HG03439 (cell line): Measurements from ENCODE around the gene PIM1.
"Not testable (repeated sequence)": the region's sequence is repeated elsewhere in the genome, so short reads cannot be mapped to it uniquely, and the experiment has no call there.

ENCODE experiments used
- ATAC-seq: cut with Tn5 transposase; IDR thresholded peaks from one replicate; pipeline ENCODE4 v1.9.1; 2021; ENCODE audit warnings: mild to moderate bottlenecking, moderate library complexity; ENCODE audit not compliant: unreplicated experiment

PIM1 gene

GRCh38 chr6:37169496-37170272, at the start of gene PIM1:
Gene PIM1 (plus strand): TSS chr6:37170152. CDS start chr6:37170576, 424 bp downstream.
- ATAC-seq = peak; percentile 58

- ATAC-seq = no peak
Observed at GRCh38 chr6:37121556-37121955, 48.4 kb upstream of the PIM1 start.

DNA sequence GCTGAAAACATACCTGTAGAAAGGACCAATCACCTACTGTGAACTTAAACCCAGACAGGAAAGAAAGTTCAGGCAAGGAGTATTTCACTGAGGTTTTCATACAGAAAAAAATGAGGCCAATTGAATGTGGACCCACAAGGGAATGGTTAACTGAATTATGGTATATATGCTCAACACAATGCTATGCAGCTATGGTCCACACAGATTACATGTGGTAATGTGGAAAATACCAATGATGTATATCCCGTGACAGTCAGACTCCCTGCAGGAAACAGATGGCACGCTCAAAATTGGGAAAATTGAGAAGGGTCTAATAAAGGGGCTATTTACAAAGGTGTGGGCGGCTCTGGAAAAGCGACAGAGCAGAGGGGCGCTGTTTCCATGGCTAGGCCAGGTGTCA, 47.1 kb upstream of the PIM1 start:
- no peak for ATAC-seq

DNA sequence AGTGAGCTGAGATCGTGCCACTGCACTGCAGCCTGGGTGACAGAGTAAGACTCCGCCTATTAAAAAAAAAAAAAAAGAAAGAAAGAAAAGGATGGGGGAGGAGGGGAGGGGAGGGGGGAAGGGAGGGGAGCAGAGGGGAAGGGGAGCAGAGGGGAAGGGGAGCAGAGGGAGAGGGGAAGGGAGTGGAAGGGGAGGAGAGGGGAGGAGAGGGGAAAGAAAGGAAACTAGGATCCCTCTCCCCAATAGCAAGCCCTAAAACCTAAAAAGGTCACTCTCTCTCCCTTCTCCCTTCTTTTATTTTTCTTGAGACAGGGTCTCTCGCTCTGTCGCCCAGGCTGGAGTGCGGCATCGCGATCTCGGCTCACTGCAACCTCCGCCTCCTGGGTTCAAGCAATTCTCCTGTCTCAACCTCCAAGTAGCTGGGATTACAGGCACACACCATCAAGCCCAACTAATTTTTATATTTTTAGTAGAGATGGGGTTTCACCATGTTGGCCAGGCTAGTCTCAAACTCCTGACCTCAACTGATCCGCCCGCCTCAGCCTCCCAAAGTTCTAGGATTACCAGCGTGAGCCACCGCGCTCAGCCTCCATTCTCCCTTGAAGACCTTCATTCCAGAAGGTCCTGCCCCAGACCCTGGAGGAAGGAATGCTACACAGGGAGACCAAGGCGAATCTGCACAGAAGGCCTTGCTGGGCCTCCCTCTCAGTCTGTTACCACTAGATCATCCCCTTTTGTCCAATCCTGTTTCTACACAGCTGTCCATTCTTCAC, 45.8 kb upstream of the PIM1 start:
- ATAC-seq = no peak

DNA sequence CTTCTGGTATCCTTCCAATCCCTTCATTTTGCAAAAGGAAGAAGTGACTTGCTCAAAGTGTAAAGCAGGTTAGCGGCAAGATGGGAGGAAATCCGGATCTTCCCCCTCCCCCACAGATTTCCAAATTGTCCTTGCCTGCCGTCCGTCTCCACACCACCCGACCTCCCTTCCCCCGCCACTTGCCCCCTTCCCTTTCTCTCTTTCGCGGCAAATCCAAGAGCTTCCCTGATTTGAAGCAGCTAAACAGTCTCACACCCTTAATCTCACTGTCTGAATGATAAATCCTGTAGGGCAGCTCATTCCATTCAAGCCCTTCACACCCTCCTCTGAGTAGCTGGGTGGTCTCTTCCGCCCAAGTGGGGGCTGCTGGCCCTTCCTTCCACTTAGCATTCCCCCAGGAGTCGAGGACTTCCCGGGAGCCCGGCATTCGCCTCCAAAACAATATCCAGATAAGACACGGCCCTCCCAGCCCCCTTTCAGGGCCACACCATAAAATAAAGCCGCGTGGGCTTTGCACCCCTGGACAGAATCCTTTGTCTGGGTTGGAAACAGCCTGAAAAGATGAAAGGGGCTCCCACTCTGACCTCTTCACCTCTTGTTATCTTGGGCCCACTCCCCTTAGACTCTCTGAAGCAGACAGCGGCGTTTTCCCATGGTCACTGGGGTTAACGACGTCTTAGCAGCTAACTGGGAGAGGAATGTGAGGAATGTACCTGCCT, 44.0 kb upstream of the PIM1 start:
- ATAC-seq = no peak

DNA sequence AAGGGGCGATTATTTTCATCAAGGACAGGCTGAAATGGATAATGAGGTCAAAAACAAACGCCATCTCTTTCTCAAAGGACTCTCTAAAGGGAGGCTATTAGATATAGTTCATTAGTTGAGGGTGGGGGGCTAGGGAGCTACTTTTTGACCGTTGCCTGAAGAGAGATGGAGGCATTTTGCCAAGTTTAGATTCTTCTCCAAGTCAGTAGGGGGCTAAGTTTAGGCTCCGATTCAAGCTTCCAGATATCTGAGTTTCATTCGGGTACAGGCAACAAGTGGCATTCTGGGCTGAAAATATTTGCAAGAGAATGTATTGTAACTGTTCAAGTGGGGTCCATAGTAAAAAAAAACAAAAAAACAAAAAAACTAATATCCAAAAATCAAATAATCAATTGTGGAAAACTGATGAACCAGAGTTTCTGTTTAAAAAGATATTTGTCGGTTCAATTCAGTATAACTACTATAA, 43.4 kb upstream of the PIM1 start:
- ATAC-seq = no peak

DNA sequence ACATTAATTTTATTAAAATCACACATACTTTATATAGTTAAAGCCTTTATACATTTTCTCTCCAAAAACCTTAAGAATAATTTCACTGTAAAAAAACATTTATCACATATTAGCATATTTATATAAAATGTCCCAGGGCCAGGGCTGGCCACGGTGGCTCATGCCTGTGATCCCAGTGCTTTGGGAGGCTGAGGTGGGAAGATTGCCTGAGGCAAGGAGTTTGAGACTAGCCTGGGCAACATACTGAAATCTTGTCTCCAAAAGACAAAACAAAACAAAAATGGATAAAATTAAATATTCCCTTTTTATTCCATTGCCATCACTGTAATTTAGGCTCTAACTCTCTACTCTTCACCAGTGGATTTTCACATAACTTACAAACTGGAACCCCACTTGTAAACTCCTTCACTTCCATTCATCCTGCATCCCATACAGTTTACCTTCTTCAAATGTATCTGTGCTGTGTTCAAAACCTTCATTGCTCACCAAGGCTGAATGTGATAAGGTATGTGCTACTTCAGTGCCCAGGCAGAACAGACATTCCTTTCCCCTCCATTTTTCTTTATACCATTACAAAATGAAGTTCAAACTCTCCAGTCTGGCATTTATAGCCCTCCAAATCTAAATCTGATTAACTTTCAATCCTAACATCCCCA, 42.9 kb upstream of the PIM1 start:
- no peak for ATAC-seq

GRCh38 chr6:37127961-37128862, 41.7 kb upstream of the PIM1 start:
- ATAC-seq = no peak

GRCh38 chr6:37128863-37129443, 41.0 kb upstream of the PIM1 start:
- ATAC-seq = not testable (repeated sequence)

DNA sequence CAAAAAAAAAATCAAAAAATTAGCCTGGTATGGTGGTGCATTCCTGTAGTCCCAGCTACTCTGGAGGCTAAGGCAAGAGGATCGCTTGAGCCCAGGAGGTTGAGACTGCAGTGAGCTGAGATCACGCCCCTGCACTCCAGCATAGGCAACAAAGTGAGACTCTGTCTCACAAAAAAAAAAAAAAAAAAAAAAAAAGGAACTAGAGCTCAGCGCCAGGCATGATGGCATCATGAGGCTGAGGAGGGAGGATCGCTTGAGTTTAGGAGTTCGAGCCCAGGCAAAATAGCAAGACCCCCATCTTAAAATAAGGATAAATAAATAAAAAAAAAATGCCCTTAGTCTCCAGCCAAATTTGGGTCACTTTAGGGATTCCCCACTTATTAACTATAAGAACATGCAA, 40.4 kb upstream of the PIM1 start:
- ATAC-seq = no peak

- ATAC-seq = no peak
Observed at GRCh38 chr6:37130704-37131103, 39.2 kb upstream of the PIM1 start.

DNA sequence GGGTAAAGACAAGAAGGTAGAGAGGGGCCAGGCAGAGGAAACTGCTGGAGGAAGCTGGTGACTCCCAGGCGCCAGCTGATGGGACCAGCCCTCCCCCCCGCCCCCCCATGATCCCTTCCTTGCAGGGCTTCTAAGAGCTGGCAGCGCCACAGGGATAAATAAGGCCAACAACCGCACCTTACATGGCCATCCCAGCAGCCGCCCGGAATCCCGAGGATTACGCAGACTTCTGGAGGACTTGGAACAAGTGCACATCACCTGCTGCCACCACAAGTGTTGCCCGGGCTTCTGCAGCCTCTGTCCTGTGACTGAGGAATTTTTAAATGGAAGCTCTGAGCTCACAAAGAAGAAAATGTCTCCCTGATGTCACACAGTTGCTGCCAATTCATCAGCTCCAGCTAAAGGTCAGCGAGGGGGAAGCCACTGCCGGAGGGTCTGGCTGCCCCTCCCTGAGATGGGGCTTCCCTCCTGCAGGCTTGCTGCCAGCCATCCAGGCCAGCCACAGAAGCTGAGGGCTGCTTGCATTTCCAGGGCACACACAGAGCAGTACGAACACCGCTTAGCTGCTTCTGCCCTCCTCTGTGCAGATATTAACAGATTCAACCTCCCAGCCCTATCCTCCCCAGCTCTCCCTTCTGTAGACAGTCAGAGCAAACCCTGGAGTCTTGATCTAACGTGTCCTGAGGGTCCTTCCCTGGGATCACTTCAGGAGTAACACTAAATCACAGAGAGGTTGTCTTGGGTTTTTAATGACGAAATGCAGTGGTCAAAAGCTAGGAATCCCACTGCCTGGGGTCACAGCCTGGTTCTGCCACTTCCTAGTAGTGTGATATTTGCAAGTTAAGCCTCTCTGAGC, 38.6 kb upstream of the PIM1 start:
- ATAC-seq = no peak

GRCh38 chr6:37131960-37132253, 38.0 kb upstream of the PIM1 start:
- no peak for ATAC-seq

- no peak for ATAC-seq
Observed at GRCh38 chr6:37134036-37134395, 35.9 kb upstream of the PIM1 start.

DNA sequence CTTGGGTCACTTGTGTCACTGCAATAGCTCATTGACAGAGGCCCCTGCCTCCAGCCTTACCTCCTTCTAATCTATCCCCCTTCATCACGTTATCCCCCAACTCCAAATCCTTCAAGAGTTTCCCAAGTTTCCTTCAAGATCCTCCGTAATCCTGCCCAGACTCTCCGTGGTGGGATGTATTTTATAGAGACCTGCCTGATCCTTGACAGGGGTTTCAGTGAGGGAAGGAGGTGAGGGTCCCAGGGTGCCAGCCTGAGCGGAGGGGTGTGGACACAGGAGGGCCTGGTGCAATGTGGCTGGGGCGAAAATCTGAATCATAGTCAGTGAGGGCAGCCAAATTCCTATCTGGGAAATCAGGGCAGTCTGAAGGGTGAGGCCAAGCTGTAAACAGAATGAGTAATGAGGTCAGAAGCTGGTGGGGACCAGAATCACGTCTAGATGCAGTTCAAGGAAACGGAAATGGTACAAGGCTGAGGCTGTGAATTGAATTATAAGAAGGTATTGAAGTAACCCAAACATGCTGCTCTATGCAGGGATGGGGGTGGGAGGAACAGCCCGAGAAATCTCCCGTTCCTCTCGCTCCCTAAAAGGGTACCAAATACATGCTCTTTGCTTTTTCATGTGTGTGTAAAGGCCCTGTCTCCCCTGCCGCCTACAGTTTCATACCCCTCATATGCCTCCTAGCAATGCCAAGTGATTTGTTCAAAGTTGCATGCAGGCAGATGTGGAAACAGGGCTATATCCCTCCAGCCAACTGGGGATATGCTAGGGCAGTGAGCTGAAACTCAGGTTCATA, 35.4 kb upstream of the PIM1 start:
- no peak for ATAC-seq

GRCh38 chr6:37135835-37136694, 33.9 kb upstream of the PIM1 start:
- no peak for ATAC-seq

- ATAC-seq = no peak
Observed at GRCh38 chr6:37136821-37137200, 33.1 kb upstream of the PIM1 start.
